C4-2B (cell line): ENCODE measurements around the gene AFF3.

Source experiments
- ZFX ChIP-seq: fragments of 450-650 bp; IDR thresholded peaks from 2 replicates; pipeline ENCODE4 v1.6.1; 2017
- TF ChIP-seq, protein P1 (sequence below): fragments of 450-650 bp; conservative IDR thresholded peaks from 2 replicates; pipeline ENCODE4 v1.5.1; 2017; ENCODE audit warnings: mild to moderate bottlenecking

DNA sequence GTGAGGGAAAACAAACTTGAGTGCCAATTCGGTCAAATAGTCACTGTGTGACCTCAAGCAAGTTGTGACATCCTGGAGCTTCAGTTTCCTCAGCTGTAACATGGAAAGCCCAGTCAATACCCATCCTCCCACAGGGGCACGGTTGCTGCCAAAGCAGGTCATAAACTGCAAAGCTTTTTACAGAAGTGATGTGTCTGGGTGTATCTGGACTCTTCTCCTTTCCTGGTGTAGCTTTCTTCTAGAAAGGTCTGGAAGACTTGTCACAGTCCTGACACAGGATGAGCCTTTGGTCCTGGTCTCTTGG, 4.2 kb upstream of the AFF3 start:
- TF ChIP-seq, protein P1, sequence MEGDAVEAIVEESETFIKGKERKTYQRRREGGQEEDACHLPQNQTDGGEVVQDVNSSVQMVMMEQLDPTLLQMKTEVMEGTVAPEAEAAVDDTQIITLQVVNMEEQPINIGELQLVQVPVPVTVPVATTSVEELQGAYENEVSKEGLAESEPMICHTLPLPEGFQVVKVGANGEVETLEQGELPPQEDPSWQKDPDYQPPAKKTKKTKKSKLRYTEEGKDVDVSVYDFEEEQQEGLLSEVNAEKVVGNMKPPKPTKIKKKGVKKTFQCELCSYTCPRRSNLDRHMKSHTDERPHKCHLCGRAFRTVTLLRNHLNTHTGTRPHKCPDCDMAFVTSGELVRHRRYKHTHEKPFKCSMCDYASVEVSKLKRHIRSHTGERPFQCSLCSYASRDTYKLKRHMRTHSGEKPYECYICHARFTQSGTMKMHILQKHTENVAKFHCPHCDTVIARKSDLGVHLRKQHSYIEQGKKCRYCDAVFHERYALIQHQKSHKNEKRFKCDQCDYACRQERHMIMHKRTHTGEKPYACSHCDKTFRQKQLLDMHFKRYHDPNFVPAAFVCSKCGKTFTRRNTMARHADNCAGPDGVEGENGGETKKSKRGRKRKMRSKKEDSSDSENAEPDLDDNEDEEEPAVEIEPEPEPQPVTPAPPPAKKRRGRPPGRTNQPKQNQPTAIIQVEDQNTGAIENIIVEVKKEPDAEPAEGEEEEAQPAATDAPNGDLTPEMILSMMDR = no peak
- no peak for TF ChIP-seq ZFX
